ENCODE measurements around the gene TNNC2.
"Not testable (repeated sequence)": the region's sequence is repeated elsewhere in the genome, so short reads cannot be mapped to it uniquely, and the experiment has no call there.

Gene TNNC2

GRCh38 chr20:45819466-45819865, 7.6 kb downstream of the TNNC2 start:
- DNase-seq (ENCODE audit: low read depth) = no peak

GRCh38 chr20:45818239-45818638, 8.9 kb downstream of the TNNC2 start:
- no peak for DNase-seq (ENCODE audit: low read depth)

- no peak for DNase-seq (ENCODE audit: low read depth)
Observed at GRCh38 chr20:45817376-45818194, 9.5 kb downstream of the TNNC2 start.

GRCh38 chr20:45816951-45817350, 10.2 kb downstream of the TNNC2 start:
- DNase-seq (ENCODE audit: low read depth) = no peak

- DNase-seq (ENCODE audit: low read depth) = no peak
Observed at GRCh38 chr20:45814314-45814713, 12.8 kb downstream of the TNNC2 start.

- no peak for DNase-seq (ENCODE audit: low read depth)
Observed at GRCh38 chr20:45813489-45813888, 13.6 kb downstream of the TNNC2 start.

GRCh38 chr20:45813006-45813340, 14.1 kb downstream of the TNNC2 start:
- DNase-seq (ENCODE audit: low read depth) = no peak

- peak; percentile 88 for DNase-seq (ENCODE audit: low read depth)
Observed at GRCh38 chr20:45812157-45813005, 14.7 kb downstream of the TNNC2 start, which contains the start of gene UBE2C. Gene UBE2C (plus strand): TSS chr20:45812644. CDS start chr20:45812696, 52 bp downstream.

- no peak for DNase-seq (ENCODE audit: low read depth)
Observed at GRCh38 chr20:45810191-45810970, 16.7 kb downstream of the TNNC2 start.

GRCh38 chr20:45801851-45802250, 25.3 kb downstream of the TNNC2 start:
- DNase-seq (ENCODE audit: low read depth) = no peak

- DNase-seq (ENCODE audit: low read depth) = peak; percentile 41
Observed at GRCh38 chr20:45798935-45799642, 28.0 kb downstream of the TNNC2 start.

GRCh38 chr20:45797955-45798354, 29.2 kb downstream of the TNNC2 start:
- not testable (repeated sequence) for DNase-seq (ENCODE audit: low read depth)

- DNase-seq (ENCODE audit: low read depth) = not testable (repeated sequence)
Observed at GRCh38 chr20:45797510-45797909, 29.6 kb downstream of the TNNC2 start.

GRCh38 chr20:45796337-45797065, 30.6 kb downstream of the TNNC2 start:
- DNase-seq (ENCODE audit: low read depth) = no peak

GRCh38 chr20:45792317-45793118, 34.6 kb downstream of the TNNC2 start:
- DNase-seq (ENCODE audit: low read depth) = no peak

GRCh38 chr20:45788351-45788750, 38.8 kb downstream of the TNNC2 start:
- no peak for DNase-seq (ENCODE audit: low read depth)

- DNase-seq (ENCODE audit: low read depth) = no peak
Observed at GRCh38 chr20:45783656-45784294, 43.3 kb downstream of the TNNC2 start.

- peak; percentile 7 for DNase-seq (ENCODE audit: low read depth)
Observed at GRCh38 chr20:45782890-45783289, 44.2 kb downstream of the TNNC2 start.

GRCh38 chr20:45781391-45781931, 45.7 kb downstream of the TNNC2 start:
- DNase-seq (ENCODE audit: low read depth) = no peak

Data from activated gamma-delta T cell treated with anti-CD3 and anti-CD28 coated beads, Interleukin-2, amount 50 U/mL, for 16 hours (primary cell).